NCI-H187 (cell line): Measurements from ENCODE around the gene AMDHD1.

Source experiments
- DNase-seq, 2 experiments: peaks; one replicate each; lab custom pipeline; 2025; lab: John Stamatoyannopoulos, UW

AMDHD1 gene

DNA sequence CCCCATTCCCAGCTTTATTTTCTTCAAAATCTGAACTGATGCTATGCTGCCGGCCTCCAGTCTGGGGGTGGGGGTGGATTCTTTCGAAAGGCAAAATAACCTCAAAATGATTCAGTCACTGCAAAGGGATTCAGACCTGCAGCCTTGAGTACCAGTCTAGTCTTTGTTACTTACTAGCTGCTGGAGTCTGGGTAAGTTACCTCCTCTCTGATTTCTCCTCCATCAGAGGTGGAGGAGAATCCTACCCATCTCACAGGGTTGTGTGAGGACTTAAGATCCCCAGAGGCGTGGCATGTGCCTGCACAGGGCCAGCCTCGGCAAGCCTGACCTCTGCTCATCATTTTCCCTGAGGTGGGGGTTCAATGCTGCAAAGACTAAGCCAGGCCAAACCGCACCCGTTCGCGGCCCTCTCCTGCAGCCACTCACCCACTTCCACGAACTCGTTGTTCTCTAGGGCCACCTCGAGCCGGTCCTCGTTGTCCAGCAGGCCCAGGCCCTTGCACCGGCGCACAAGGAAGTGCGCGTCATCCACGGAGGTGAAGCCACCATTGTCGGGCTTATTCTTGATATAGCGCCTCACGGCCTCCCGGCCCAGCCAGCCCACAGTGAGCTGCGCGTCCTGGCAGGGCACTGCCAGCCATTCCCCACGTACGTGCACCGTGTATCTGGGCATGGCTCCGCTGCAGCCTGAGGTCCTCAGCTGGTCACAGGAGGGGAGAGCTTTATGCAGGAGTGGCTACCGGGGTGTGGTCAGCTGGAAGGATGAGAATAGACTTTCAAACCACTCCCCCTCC, 52.3 kb downstream of the AMDHD1 start:
- DNase-seq, result no peak

DNA sequence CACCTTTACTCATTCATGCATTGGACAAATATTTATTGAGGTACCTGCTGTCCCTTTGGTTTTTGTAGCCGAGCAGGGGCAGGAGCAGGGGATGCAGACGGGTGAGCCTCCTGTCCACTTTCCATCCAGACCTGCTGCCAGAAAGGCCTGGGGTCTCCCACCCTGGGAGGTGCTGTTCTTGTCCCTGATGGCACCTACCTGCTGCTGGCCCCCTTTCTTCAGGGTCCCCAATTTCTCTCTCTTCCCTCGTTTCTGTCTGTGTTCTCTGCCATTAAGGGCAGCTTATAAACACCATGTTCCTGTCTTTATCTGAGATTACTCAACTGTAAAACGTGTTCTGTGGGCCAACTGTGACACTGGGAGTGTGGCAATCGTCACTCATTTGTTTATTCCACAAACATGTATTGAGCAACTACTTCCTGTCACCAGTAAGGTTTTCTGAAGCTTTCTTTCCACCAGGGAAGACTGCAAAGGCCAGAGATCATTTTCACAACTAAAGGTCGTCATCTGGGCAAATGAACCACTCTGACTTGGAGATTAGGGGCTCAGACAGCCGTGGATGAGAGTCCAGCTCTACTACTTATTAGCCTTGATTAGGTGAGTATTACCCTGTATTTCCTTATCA, 53.0 kb downstream of the AMDHD1 start, which contains the start of gene HAL:
TSS of gene HAL (minus strand) at position 311 of the 625 bp plus-strand sequence. CDS start 434 bp downstream, outside the sequence.
- DNase-seq, result no peak

DNA sequence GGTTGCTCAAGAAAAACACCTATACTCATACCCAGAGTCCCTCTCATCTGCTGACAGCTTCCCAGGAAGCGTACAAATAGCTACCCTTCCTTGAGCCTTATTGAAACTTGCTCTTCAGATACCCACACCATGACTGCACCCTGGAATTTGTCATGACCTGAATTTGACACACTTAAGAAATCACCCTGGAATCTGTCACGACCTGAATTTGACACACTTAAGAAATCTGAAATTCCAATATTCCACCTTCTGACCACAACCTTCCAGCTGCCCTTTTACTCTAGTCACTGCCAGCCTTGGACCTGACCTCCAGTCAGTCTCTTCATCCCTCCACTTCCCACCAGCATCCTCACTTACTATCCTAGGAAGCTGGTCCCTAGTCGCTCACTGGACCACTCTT, 54.1 kb downstream of the AMDHD1 start:
- DNase-seq, result no peak

DNA sequence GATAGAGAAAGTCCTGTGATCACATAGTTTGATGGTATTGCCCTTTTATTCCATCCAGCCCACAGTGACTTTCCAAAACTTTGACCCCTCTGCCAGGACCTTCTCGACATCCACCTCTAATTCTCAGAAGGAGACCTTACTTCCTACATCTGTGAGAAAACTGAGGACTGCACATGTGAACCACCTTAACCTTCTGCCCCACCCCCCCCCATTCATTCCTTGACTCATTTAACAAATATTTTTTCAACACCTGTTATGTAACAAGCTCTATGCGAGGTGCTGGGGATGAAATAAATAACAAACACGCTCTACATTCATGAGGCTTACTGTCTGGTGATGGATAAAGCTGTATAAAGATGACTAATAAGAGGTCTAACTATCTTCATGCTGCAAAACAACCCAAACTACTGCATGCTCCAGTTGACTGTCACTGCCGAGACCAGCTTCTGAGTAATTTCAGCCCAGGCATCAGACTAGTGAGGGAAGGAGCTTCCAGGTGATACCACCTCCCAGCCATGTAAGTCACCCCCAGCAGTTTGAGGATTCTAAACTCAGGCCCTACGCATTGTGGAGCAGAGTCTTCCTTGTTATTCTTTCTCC, 54.9 kb downstream of the AMDHD1 start:
- DNase-seq, result no peak

DNA sequence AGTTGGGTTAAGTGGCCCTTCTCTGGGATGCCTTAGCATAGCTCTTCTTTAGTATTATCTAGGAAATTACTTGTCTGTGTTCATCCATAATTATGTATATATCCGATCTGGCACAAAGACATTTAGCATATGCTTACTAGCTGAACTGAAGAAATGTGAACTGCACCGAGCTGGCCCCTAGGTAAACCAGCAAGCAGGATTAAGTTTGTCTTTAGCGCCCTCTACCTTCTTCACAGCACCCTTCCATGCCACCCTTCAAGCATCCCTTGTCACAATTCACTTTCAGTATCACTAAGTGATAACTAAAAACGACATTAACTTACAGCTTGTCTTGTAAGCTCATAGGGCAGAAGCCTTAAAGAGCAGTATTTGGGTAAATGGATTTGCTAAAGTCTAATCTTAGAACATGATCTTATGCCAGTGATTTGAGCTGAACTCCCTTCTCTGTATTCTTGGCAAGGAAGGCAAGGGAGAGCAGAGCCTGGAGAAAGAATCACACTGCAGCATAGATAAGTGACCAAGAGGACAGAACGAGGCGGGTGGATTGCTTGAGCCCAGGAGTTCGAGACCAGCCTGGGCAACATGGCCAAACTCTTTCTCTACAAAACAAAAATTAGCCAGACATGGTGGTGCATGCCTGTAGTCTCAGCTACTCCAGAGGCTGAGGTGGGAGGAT, 55.6 kb downstream of the AMDHD1 start:
- peak; percentile 2 to 4 for DNase-seq

DNA sequence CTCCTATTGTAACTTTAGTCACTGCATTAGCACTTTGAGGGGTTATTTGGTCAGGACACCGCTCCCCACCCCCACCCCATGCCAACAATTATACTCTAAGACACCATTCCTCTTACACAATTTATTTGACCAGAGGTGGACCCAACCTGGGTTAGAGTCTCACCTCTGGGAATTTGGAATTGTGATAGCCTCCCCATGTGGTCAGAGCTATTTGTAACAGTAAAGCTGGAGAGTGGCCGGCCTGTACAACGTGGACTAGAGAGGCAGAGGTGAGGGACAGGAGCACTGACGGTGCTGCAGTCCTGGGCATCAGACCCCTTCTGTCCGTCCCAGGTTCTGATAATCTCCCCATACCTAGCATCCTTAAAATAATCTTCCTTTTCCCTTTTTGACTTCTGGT, 56.4 kb downstream of the AMDHD1 start:
- DNase-seq, result no peak

DNA sequence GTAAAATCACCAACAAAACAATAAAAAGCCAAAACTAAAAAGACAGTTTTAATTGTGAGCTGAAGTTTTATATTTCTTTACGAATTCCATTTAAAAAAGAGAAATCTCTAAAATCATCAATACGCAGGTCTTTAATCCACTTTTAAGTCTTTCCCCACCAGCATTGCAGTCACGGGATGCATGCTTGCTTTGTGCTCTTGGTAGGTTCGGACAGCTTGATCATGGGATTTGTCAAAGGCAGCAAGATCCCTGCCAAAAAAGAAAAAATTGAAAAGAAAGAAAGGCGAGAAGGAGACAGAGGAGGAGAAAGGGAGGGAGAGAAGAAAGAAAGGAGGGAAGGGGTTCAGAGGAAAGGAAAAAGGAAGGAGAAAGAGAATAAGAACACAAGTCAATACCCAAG, 57.7 kb downstream of the AMDHD1 start:
- no peak for DNase-seq

DNA sequence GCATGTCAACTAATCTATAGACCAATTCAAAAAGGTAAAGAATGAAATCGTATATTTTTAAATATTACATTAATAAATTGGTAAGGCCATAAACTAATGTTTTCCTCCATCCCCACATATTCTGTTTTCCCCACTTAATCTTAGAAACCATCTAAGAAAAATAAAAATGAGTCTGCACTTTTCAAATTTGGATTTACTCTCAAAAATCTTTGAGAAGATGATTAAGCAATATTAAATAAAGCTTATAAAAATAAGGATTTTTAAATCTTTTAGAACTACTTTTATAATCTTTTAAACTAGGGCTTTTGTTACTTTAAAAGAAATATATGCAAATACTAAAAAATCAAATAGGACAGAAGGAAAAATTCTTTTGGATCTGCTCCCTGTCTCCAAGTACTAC, 63.6 kb downstream of the AMDHD1 start:
- DNase-seq, result no peak

DNA sequence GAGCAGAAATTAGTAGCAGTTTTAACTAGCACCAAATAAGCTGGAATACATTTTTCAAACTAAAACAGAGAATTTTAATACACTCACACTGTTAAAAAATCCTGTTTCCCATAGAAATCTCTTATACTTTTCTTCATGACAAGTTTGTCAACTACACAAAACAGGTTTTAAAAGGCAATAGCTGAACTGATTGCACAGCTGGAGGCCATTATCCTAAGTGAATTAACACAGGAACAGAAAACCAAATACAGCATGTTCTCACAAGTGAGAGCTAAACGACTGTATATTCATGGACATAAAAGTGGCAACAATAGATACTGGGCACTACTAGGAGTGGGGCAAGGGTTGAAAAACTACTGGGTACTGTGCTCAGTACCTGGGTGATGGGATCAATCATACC, 64.6 kb downstream of the AMDHD1 start:
- DNase-seq, result no peak

DNA sequence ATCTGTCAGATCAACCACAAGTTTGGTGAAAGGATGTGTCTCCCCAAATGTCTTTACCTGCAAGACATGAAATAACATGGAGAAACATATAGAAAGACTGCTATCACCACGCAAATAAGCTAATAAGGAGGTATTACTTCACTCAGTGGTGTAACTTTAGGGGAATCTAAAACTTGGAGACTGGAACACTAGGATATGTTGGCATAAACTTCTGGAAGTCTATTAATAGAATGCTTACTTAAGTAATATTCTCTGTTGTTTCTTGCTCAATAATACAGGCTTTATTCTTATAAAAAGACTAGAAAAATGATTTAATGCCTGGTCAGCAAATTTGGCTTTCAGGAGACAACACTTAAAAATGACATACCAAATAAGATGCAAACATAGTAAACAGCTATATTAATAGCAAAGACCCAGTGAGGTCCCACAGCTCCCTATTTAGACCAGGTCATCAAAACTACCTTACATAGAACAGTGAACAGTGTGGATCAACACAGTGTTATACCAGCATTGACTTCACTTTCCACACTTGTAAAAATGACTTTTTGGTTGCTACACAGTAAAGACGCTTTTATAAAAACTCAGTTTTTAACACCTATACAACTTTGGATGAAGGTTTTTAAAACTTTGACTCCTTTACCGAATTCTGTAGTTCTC, 71.9 kb downstream of the AMDHD1 start:
- DNase-seq, result no peak

DNA sequence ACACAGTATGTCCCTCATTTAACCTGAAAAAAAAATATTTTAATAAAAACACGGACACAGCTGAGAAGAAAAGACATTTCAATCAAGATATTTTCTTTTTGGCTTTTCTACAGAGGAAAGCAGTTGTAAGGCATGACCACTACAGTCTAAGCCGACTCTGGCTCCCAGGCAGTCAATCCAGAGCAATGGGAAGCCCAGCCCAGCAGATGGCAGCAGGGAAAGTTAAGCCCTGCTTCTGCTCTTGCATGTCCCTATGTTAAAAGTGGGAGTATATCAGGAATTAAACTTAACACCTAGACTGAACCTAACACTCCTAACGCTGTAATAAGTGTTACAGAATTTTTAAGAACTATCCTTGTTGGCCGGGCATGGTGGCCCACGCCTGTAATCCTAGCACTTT, 72.5 kb downstream of the AMDHD1 start:
- no peak for DNase-seq
